Aorta (tissue), 5 donors: ENCODE results near the gene ARHGEF11. TPM values are rescaled to one million over a fixed set of nuclear protein-coding genes. Genes with fewer than 3 reads are reported as not detected.

Experiments
- ATAC-seq: fragments of 200-7000 bp; cut with Tn5 transposase; one replicate; pipeline ENCODE4 v1.9.1; 2022; ENCODE audit warnings: moderate library complexity; ENCODE audit not compliant: low FRiP score
- DNase-seq, 2 donors: peaks; one replicate each; pipeline ENCODE4 v3.0.0-alpha.2; 2020
- H3K27ac ChIP-seq, 2 donors: one replicate each; pipeline ENCODE4 v1.5.1; 2013; ENCODE audit warnings: low read length in 2 of 2, mild to moderate bottlenecking in 2 of 2, moderate library complexity in 2 of 2, control low read depth in 1 of 2, inconsistent platforms in 1 of 2, low read depth in 1 of 2
- H3K27me3 ChIP-seq, 2 donors: one replicate each; pipeline ENCODE4 v1.6.1; 2013; ENCODE audit warnings: control low read depth in 1 of 2, low read length in 1 of 2, mild to moderate bottlenecking in 1 of 2, moderate library complexity in 1 of 2; ENCODE audit not compliant: insufficient read depth in 2 of 2, control insufficient read depth in 1 of 2
- H3K36me3 ChIP-seq, 2 donors: one replicate each; pipeline ENCODE4 v1.6.1; 2013; ENCODE audit warnings: control low read depth in 1 of 2, low read length in 1 of 2, mild to moderate bottlenecking in 1 of 2; ENCODE audit not compliant: insufficient read depth in 2 of 2, control insufficient read depth in 1 of 2
- H3K4me1 ChIP-seq, 2 donors: one replicate each; pipeline ENCODE4 v1.6.1; 2013; ENCODE audit warnings: low read length in 2 of 2, control low read depth in 1 of 2, mild to moderate bottlenecking in 1 of 2, moderate library complexity in 1 of 2; ENCODE audit not compliant: insufficient read depth in 2 of 2, control insufficient read depth in 1 of 2
- H3K4me3 ChIP-seq, 2 donors: one replicate each; pipeline ENCODE4 v1.5.1; 2013; ENCODE audit warnings: low read length in 2 of 2, control low read depth in 1 of 2, mild to moderate bottlenecking in 1 of 2
- H3K9me3 ChIP-seq: one replicate; pipeline ENCODE4 v1.6.1; 2013; ENCODE audit warnings: mild to moderate bottlenecking, low read length; ENCODE audit not compliant: control insufficient read depth
- WGBS, 2 donors: extraction: QIAGEN DNeasy Blood & Tissue Kit; methylation state at CpG; one replicate each; pipeline ENCODE4 v1.1.7; 2013; 5-methylcytosine and 5-hydroxymethylcytosine counted together
- intact Hi-C, 2 donors: fragments of 100-400 bp; cut with DNase I; formaldehyde crosslinking; loops; one replicate each; pipeline versions ENCODE4 v1.14.2 to v1.15.0; 2022
- polyA plus RNA-seq, 2 donors: library from polyadenylated mRNA; stranded (reverse); fragments of 200-250 nt; gene quantifications; one replicate each; pipeline ENCODE4 v1.2.3, GENCODE V29; 2013
- total RNA-seq, 2 donors: library from RNA; stranded (reverse); fragmentation: NEBNext Ultra II Directional; extraction: Animal tissue kit (Norgen Biotek cat#: 25700); gene quantifications; one replicate each; pipeline ENCODE4 v1.2.1, GENCODE V29; 2021
- donor health status: healthy with polysubstance abuse.
- donor health status: Bipolar disorder and iron deficiency.
- donor health status: DM: no; HTN: no; CAD: no.
- donor health status: DM: no; HTN: no; CAD: no.
- donor health status: DM: yes; HTN: yes; CAD: no.

ARHGEF11 gene
- total and polyA plus RNA-seq, 4 donors, result 9.3 to 47.8 (median 24.6) TPM

- Histone ChIP-seq H3K27me3 (no peaks in the 10 kb centered on the region), H3K4me3 (no peak overlapping the region), H3K27ac (no peak overlapping the region), H3K4me1 (no peaks in the 10 kb centered on the region), H3K9me3 (no peaks in the 10 kb centered on the region), H3K36me3 (no peaks in the 10 kb centered on the region)
- intact Hi-C loops, result no loop called here
- DNase-seq (no peak), ATAC-seq (no peak)
- WGBS, 2 donors, result 68 to 87% methylated on average over 6 of the region's 6 CpGs
Observed at GRCh38 chr1:156900896-156901589, 144.5 kb downstream of the ARHGEF11 start.

GRCh38 chr1:156899956-156900718 is 145.4 kb downstream of the ARHGEF11 start:
- no peaks in the 10 kb centered on the region for H3K27me3 ChIP-seq
- H3K4me1 ChIP-seq, result no peaks in the 10 kb centered on the region
- WGBS, 2 donors, result 83 to 87% methylated on average over 12 of the region's 12 CpGs
- no peaks in the 10 kb centered on the region for H3K9me3 ChIP-seq
- H3K36me3 ChIP-seq, result no peaks in the 10 kb centered on the region
- no peak overlapping the region for H3K4me3 ChIP-seq
- no peak overlapping the region for H3K27ac ChIP-seq
- intact Hi-C loops, result loop anchor here in 1 of 2 donors (10.0 kb wide), 1 partner anchor 175 kb away; no protein-coding TSS in a partner anchor
- DNase-seq (no peak), ATAC-seq (no peak)

DNA sequence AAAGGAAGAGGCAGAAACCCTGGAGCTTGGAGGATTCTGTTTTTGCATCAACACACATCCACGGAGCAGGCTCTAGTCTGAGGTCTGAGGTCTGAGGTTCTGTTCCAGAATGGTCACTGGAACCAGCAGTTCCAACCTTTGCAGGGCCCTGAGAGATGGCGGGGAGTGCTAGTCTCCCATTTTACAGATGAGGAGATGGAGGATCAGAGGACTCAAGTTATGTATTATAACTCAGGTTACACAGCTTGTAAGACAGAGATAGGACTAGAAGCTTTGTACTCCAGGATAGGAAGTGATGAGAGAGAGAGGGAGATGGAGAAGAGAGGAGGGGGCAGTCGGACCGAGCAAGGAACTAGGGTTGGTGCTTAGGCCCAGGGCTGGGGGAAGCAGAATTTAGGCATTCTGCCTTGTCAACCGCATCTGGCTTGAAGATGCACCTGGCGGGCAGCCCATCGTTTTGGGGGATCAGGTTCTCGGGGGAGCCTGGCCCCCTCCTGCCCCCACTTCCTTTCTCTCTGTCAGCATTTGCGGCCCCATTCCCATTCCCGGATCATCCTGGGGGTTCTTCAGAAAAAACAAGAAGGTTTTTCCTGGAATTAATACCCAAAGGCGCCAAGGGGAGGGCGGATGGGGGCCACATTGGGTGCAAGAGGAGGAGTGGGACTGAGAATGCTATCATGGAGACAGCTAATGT is 146.4 kb downstream of the ARHGEF11 start:
- DNase-seq (no peak), ATAC-seq (no peak)
- H3K27me3 ChIP-seq, result no peaks in the 10 kb centered on the region
- no peak overlapping the region for H3K27ac ChIP-seq
- intact Hi-C loops, result loop anchor here in 1 of 2 donors (10.0 kb wide), 1 partner anchor 176 kb away; no protein-coding TSS in a partner anchor
- no peaks in the 10 kb centered on the region for H3K36me3 ChIP-seq
- H3K4me1 ChIP-seq, result no peaks in the 10 kb centered on the region
- no peak overlapping the region for H3K4me3 ChIP-seq
- 82 to 90% methylated on average over 12 of the region's 12 CpGs for WGBS, 2 donors
- H3K9me3 ChIP-seq, result no peaks in the 10 kb centered on the region

GRCh38 chr1:156898161-156898566 is 147.4 kb downstream of the ARHGEF11 start:
- no peaks in the 10 kb centered on the region for H3K27me3 ChIP-seq
- H3K27ac ChIP-seq, result no peak overlapping the region
- WGBS, 2 donors, result 32 to 53% methylated on average over 8 to 13 of the region's 13 CpGs
- peak in 1 of 2 donors; percentile 75 for DNase-seq
- no peaks in the 10 kb centered on the region for H3K4me1 ChIP-seq
- no peaks in the 10 kb centered on the region for H3K9me3 ChIP-seq
- peak; percentile 4 for ATAC-seq
- no peaks in the 10 kb centered on the region for H3K36me3 ChIP-seq
- intact Hi-C loops, result loop anchor here in 1 of 2 donors (10.0 kb wide), 1 partner anchor 177 kb away; no protein-coding TSS in a partner anchor
- no peak overlapping the region for H3K4me3 ChIP-seq

- Histone ChIP-seq H3K27me3 (no peaks in the 10 kb centered on the region), H3K36me3 (no peaks in the 10 kb centered on the region), H3K9me3 (no peaks in the 10 kb centered on the region), H3K27ac (no peak overlapping the region), H3K4me3 (no peak overlapping the region), H3K4me1 (no peaks in the 10 kb centered on the region)
- intact Hi-C loops, result loop anchor here in 1 of 2 donors (10.0 kb wide), 1 partner anchor 178 kb away; no protein-coding TSS in a partner anchor
- 62 to 75% methylated on average over 14 of the region's 14 CpGs for WGBS, 2 donors
- no peak for ATAC-seq
- no peak for DNase-seq
Observed at GRCh38 chr1:156897078-156897825, 148.3 kb downstream of the ARHGEF11 start.

DNA sequence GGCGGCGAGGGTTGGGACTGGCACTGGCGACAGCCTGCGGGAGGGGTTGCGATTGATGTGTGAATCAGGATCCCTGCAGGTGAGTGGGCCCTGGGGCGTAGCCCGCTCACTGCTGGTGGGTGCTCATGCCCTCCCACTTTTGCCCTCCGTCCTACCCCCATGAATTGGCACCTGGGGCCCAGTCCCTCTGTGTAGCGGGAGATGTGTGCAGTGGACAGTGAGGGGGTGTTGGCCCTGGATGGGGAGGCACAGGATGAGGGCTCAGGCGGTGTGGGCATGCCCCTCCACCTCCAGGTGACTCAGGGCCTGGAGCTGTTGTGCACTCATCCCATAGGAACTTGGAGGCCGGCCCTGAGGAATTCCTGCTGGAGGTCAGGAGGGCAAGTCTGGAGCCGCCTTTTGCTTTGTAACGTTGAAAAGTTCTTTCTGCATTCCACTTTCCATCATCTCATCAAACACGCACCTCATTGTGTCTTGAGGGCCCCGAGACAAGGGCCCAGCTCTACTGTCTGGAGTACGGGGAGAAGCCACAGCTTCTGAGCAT is 149.0 kb downstream of the ARHGEF11 start:
- no peak for ATAC-seq
- DNase-seq, result peak in 1 of 2 donors; percentile 68
- Histone ChIP-seq H3K36me3 (no peaks in the 10 kb centered on the region), H3K4me3 (no peak overlapping the region), H3K9me3 (no peaks in the 10 kb centered on the region), H3K4me1 (no peaks in the 10 kb centered on the region), H3K27me3 (no peaks in the 10 kb centered on the region), H3K27ac (peak overlapping the region in 1 of 2 donors; percentile 16)
- intact Hi-C loops, result loop anchor here in 1 of 2 donors (10.0 kb wide), 1 partner anchor 178 kb away; no protein-coding TSS in a partner anchor
- 76 to 87% methylated on average over 16 of the region's 16 CpGs for WGBS, 2 donors

- ATAC-seq, result no peak
- no peak overlapping the region for H3K4me3 ChIP-seq
- H3K9me3 ChIP-seq, result no peaks in the 10 kb centered on the region
- no peak overlapping the region for H3K27ac ChIP-seq
- no peak for DNase-seq
- no peaks in the 10 kb centered on the region for H3K27me3 ChIP-seq
- no peaks in the 10 kb centered on the region for H3K36me3 ChIP-seq
- H3K4me1 ChIP-seq, result no peaks in the 10 kb centered on the region
- intact Hi-C loops, result loop anchor here in 1 of 2 donors (10.0 kb wide), 1 partner anchor 179 kb away; no protein-coding TSS in a partner anchor
- 55 to 67% methylated on average over 6 of the region's 6 CpGs for WGBS, 2 donors
Observed at GRCh38 chr1:156895927-156896326, 149.6 kb downstream of the ARHGEF11 start.

- 70 to 74% methylated on average over 4 of the region's 4 CpGs for WGBS, 2 donors
- no peaks in the 10 kb centered on the region for H3K36me3 ChIP-seq
- H3K9me3 ChIP-seq, result no peaks in the 10 kb centered on the region
- ATAC-seq, result no peak
- peak overlapping the region in 1 of 2 donors; percentile 23 for H3K27ac ChIP-seq
- no peak for DNase-seq
- H3K27me3 ChIP-seq, result no peaks in the 10 kb centered on the region
- intact Hi-C loops, result loop anchor here in 1 of 2 donors (10.0 kb wide), 1 partner anchor 179 kb away; no protein-coding TSS in a partner anchor
- no peak overlapping the region for H3K4me3 ChIP-seq
- H3K4me1 ChIP-seq, result no peaks in the 10 kb centered on the region
Observed at GRCh38 chr1:156895455-156895812, 150.1 kb downstream of the ARHGEF11 start.
